Stimulated activated CD8-positive, alpha-beta memory T cell treated with anti-CD3 and anti-CD28 coated beads, Interleukin-12 subunit alpha, Interleukin-12 subunit beta, amount 100 ng/mL, for 24 hours (primary cell): ENCODE data around the gene MAP9.
"Not testable (repeated sequence)": the region's sequence is repeated elsewhere in the genome, so short reads cannot be mapped to it uniquely, and the experiment has no call there.

Source experiments
- DNase-seq: peaks from one replicate; pipeline ENCODE4 v3.0.0-alpha.2; 2020; ENCODE audit errors: extremely low read depth

The MAP9 gene

GRCh38 chr4:155353923-155354540 lies 22.7 kb downstream of the MAP9 start:
- no peak for DNase-seq

GRCh38 chr4:155342142-155342541 lies 34.6 kb downstream of the MAP9 start:
- DNase-seq = no peak

- no peak for DNase-seq
Measured at GRCh38 chr4:155339999-155340398, 36.8 kb downstream of the MAP9 start.

GRCh38 chr4:155339588-155339987 lies 37.2 kb downstream of the MAP9 start:
- DNase-seq = no peak

- DNase-seq = no peak
Measured at GRCh38 chr4:155338196-155338595, 38.6 kb downstream of the MAP9 start.

- DNase-seq = no peak
Measured at GRCh38 chr4:155336242-155336641, 40.5 kb downstream of the MAP9 start.

- no peak for DNase-seq
Measured at GRCh38 chr4:155331478-155331877, 45.3 kb downstream of the MAP9 start.

GRCh38 chr4:155322782-155323181 lies 54.0 kb downstream of the MAP9 start:
- no peak for DNase-seq

GRCh38 chr4:155321006-155321405 lies 55.8 kb downstream of the MAP9 start:
- DNase-seq = no peak

- no peak for DNase-seq
Measured at GRCh38 chr4:155319516-155319915, 57.2 kb downstream of the MAP9 start.

GRCh38 chr4:155312027-155312426 lies 64.7 kb downstream of the MAP9 start:
- DNase-seq = not testable (repeated sequence)

- no peak for DNase-seq
Measured at GRCh38 chr4:155307731-155308277, 69.0 kb downstream of the MAP9 start.

GRCh38 chr4:155305619-155306018 lies 71.1 kb downstream of the MAP9 start:
- no peak for DNase-seq

- no peak for DNase-seq
Measured at GRCh38 chr4:155304375-155304774, 72.4 kb downstream of the MAP9 start.

- DNase-seq = no peak
Measured at GRCh38 chr4:155299103-155299502, 77.7 kb downstream of the MAP9 start.
